Neural cell (in vitro differentiated cells): ENCODE results near the gene GPR119.

ENCODE experiments used
- CTCF ChIP-seq: fragments of 450-650 bp; IDR thresholded peaks from 2 replicates; pipeline ENCODE4 v1.5.1; 2014; ENCODE audit warnings: antibody characterized with exemption, mild to moderate bottlenecking, moderate library complexity; ENCODE audit not compliant: poor library complexity, severe bottlenecking
- EP300 ChIP-seq: fragments of 450-650 bp; conservative IDR thresholded peaks from 2 replicates; pipeline ENCODE4 v1.6.1; 2014; ENCODE audit warnings: antibody characterized with exemption, mild to moderate bottlenecking, moderate library complexity; ENCODE audit not compliant: poor library complexity, severe bottlenecking
- EZH2 ChIP-seq: fragments of 200-600, 300-800 bp; shearing (Covaris generic), sonication (generic); IDR thresholded peaks from 2 replicates; pipeline ENCODE4 v1.6.1; 2014; ENCODE audit warnings: antibody characterized with exemption, low read length, borderline replicate concordance, mild to moderate bottlenecking; ENCODE audit not compliant: insufficient read depth, poor library complexity, severe bottlenecking
- MXI1 ChIP-seq: fragments of 450-650 bp; conservative IDR thresholded peaks from 2 replicates; pipeline ENCODE4 v1.6.1; 2014; ENCODE audit warnings: antibody characterized with exemption, mild to moderate bottlenecking; ENCODE audit not compliant: poor library complexity, severe bottlenecking
- POLR2AphosphoS5 ChIP-seq: IDR thresholded peaks from 2 replicates; pipeline ENCODE4 v1.6.1; 2012
- RAD21 ChIP-seq: fragments of 450-650 bp; conservative IDR thresholded peaks from 2 replicates; pipeline ENCODE4 v1.6.1; 2014; ENCODE audit warnings: antibody characterized with exemption, mild to moderate bottlenecking, moderate library complexity
- REST ChIP-seq: IDR thresholded peaks from 2 replicates; pipeline ENCODE4 v1.6.1; 2012; ENCODE audit warnings: borderline replicate concordance
- TAF1 ChIP-seq: IDR thresholded peaks from 2 replicates; pipeline ENCODE4 v1.6.1; 2012; ENCODE audit warnings: low read depth

GRCh38 chrX:130426531-130426930 lies 41.1 kb upstream of the GPR119 start:
- TF ChIP-seq EP300 (no peak), TAF1 (no peak), POLR2AphosphoS5 (no peak), CTCF (no peak), REST (no peak), RAD21 (no peak), MXI1 (no peak), EZH2 (no peak)
